AG10803 (cell line): ENCODE measurements around the gene SPATA16.

ENCODE experiments used
- DNase-seq: peaks from one replicate; pipeline ENCODE4 v3.0.0; 2010; ENCODE audit warnings: low read depth
- H3K4me3 ChIP-seq: 2 replicates; pipeline ENCODE4 v1.5.1; 2011; ENCODE audit warnings: mild to moderate bottlenecking, low read length, control low read depth
- TF ChIP-seq, protein P1 (sequence below): conservative IDR thresholded peaks from 2 replicates; pipeline ENCODE4 v1.5.1; 2011; ENCODE audit warnings: mild to moderate bottlenecking, low read length, control low read depth, inconsistent platforms

SPATA16 gene

DNA sequence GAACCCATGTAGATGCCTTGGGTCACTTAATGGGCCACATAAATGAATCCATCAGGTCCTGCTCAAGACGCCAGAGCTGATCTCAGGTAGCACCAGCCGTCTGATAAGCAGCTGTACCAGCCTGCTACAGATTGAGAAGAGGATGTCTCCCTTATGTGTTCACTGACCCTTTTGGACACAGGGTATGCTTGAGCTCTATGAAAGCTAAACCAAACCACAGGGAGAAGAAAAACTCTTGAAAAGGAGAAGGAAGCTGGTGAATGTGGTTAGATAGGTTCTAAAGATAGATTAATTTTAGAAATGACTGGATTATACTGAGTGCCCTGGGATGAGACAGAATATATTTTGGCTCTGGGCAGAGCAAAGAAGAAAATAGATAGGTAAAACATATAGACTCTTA is 187.5 kb downstream of the SPATA16 start:
- DNase-seq: no peak
- TF ChIP-seq, protein P1, sequence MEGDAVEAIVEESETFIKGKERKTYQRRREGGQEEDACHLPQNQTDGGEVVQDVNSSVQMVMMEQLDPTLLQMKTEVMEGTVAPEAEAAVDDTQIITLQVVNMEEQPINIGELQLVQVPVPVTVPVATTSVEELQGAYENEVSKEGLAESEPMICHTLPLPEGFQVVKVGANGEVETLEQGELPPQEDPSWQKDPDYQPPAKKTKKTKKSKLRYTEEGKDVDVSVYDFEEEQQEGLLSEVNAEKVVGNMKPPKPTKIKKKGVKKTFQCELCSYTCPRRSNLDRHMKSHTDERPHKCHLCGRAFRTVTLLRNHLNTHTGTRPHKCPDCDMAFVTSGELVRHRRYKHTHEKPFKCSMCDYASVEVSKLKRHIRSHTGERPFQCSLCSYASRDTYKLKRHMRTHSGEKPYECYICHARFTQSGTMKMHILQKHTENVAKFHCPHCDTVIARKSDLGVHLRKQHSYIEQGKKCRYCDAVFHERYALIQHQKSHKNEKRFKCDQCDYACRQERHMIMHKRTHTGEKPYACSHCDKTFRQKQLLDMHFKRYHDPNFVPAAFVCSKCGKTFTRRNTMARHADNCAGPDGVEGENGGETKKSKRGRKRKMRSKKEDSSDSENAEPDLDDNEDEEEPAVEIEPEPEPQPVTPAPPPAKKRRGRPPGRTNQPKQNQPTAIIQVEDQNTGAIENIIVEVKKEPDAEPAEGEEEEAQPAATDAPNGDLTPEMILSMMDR: no peak
- no peak overlapping the region for H3K4me3 ChIP-seq

DNA sequence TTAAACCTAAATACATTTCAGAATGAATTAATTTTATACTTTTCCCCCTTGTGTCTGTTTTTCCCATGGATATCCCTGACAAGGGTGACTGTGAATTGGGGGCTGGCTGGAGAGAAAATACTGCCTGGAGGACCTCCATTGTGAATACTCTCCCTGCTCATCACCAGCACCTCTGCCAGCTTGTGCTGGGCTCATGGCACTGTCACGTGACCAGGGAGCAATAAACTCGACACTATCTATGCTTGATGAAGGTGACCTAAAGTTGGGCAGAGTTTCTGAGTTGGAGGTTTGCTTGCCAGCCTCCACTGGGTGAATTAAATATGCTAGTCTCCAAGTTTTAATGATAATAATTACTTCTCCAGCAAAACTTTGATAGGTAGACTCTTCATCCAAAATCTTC is 189.5 kb downstream of the SPATA16 start:
- H3K4me3 ChIP-seq: no peak overlapping the region
- TF ChIP-seq, protein P1: no peak
- DNase-seq: no peak

DNA sequence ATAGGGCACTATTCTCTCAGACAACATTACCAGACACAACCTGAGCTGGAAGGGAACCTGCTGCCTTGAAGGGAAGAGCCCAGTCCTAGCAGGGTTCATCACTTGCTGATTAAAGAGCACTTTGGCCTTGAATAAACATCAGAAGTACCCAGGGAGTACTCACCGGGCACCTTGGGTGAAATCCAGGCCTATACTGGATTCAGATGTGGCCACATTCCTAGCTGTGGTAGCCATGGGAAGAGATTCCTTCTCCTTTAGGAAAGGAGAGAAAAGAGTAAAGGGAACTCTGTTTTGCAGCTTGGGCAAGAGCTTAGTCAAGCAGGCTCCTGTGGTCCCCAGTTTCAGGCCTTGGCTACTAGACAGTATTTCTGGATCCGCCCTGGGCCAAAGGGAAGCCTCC is 195.0 kb downstream of the SPATA16 start:
- DNase-seq: no peak
- TF ChIP-seq, protein P1: no peak
- no peak overlapping the region for H3K4me3 ChIP-seq

DNA sequence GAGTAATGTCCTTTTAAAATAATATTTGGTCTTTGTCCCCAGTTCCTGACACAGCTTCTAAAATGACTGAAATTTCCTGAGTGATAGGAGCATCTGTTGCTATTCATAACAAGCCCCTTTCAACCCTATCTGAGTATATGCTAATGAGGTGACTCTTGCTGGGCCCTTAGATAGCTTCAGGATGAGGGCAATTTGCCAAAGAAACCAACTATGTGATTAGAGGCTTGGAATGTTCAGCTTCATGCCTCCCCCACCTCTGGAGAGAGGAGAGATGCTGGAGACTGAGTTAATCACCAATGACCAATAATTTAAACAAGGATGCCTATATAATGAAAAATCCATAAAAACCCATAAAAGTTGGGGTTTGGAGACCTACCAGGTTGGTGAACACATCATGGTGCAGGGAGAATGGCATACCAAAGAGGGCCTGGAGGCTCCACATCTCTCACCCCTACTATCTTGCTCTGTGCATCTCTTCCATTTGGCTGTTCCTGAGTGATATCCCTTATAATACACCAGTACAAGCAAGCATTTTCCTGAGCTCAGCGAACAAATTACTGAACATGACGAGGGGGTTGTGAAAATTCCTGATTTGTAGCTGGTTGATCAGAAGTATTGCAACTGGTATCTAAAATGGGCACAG is 201.3 kb downstream of the SPATA16 start:
- peak; percentile 1 for DNase-seq
- TF ChIP-seq, protein P1: no peak
- H3K4me3 ChIP-seq: no peak overlapping the region

DNA sequence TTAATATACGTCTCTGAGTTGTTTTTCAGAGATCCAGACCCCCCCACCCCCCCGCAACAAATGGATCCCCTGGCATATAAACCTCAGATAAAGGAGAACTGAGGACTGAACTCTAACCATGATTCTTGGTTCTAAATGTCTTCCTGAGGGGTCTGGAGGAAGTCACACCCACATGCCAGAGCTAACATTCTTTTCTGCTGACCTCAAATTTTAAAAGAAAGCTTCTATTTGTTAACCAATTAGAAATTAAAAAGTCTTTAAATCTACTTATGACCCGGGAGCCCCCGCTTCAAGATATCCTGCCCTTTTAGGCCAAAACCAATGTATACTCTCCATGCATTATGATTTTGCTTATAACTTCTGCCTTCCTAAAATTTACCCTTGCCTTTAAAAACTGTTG is 202.2 kb downstream of the SPATA16 start:
- DNase-seq: no peak
- TF ChIP-seq, protein P1: no peak
- H3K4me3 ChIP-seq: no peak overlapping the region

DNA sequence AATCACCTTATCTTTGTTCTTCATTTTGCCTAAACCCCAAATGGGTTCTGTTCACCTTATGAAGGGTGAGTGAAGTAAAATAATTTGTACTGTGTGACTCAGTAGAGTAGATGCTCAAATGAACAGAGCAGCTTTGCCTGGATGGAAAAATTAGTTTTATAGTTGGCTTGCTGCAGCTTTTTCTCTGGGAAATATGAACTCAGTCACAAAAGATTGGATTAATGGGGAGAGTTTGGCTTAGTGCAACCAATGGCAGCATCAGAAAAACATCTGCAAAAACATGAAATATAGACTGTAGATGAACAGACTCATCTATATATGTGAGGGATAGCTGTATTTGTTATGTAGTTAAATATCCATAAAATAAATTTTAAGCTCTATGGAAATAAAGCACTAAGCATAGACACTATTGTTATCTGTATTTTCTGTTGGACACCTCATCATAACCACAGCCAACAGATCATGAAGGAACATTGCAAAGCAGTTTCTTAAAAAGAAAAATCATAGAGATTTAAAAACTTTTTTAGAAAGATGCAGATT is 209.2 kb downstream of the SPATA16 start:
- no peak for DNase-seq
- TF ChIP-seq, protein P1: no peak
- no peak overlapping the region for H3K4me3 ChIP-seq

DNA sequence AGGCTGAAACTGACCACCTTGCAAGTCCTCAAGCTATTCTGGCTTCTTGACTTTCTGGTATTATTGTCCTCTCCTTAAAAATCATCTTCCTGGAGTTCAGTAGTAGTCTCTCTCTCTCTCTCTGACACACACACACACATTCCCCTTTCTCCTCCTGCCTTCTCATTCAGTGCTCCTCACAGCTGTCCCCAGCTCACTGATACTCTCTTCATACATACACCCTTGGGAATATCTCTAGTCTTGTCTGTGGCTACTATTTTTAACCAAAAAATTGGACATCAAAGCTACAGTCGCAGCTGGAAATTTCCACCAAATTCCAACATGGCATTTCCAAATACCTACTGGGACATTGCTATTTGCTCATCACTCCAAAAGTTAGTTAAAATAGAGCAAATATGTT is 211.6 kb downstream of the SPATA16 start:
- TF ChIP-seq, protein P1: no peak
- no peak overlapping the region for H3K4me3 ChIP-seq
- no peak for DNase-seq
